ENCODE measurements around the gene LRRC4B.
"Not testable (repeated sequence)": the region's sequence is repeated elsewhere in the genome, so short reads cannot be mapped to it uniquely, and the experiment has no call there.

The LRRC4B gene

GRCh38 chr19:50485284-50485955, 82.8 kb downstream of the LRRC4B start:
- DNase-seq, result no peak

- no peak for DNase-seq
Measured at GRCh38 chr19:50482916-50483315, 85.3 kb downstream of the LRRC4B start.

GRCh38 chr19:50482271-50482855, 85.9 kb downstream of the LRRC4B start:
- no peak for DNase-seq

- no peak for DNase-seq
Measured at GRCh38 chr19:50481351-50482149, 86.7 kb downstream of the LRRC4B start.

DNA sequence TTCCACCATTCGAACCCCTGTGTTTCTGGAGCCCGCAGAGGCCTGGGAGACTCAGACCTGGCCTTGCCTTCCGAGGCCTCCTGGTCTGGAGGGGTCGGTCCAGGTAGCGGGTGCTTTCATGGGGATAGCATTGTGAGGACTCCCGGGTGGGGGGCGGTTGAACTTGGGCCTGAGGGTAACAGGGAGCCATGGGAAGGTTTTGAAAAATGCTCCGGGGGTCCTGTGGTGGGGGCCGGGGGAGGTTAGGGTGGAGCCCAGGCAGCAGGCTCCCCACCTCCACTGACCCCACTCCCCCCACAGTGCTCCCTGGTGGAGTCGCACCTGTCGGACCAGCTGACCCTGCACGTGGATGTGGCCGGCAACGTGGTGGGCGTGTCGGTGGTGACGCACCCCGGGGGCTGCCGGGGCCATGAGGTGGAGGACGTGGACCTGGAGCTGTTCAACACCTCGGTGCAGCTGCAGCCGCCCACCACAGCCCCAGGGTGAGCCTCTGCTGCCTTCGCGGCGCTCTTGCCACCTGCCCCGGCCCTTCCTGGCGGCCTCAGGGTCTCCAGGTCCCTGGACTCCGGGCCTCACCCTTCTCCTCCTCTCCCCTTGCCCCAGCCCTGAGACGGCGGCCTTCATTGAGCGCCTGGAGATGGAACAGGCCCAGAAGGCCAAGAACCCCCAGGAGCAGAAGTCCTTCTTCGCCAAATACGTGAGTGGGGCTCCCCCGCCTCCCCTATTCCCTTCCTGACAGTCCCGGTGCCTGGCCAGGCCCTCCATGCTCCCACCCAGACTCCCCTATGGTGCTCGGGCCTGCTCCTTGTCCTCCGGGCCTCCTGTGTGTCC, 87.7 kb downstream of the LRRC4B start:
- DNase-seq, result no peak

- no peak for DNase-seq
Measured at GRCh38 chr19:50479761-50480251, 88.4 kb downstream of the LRRC4B start.

DNA sequence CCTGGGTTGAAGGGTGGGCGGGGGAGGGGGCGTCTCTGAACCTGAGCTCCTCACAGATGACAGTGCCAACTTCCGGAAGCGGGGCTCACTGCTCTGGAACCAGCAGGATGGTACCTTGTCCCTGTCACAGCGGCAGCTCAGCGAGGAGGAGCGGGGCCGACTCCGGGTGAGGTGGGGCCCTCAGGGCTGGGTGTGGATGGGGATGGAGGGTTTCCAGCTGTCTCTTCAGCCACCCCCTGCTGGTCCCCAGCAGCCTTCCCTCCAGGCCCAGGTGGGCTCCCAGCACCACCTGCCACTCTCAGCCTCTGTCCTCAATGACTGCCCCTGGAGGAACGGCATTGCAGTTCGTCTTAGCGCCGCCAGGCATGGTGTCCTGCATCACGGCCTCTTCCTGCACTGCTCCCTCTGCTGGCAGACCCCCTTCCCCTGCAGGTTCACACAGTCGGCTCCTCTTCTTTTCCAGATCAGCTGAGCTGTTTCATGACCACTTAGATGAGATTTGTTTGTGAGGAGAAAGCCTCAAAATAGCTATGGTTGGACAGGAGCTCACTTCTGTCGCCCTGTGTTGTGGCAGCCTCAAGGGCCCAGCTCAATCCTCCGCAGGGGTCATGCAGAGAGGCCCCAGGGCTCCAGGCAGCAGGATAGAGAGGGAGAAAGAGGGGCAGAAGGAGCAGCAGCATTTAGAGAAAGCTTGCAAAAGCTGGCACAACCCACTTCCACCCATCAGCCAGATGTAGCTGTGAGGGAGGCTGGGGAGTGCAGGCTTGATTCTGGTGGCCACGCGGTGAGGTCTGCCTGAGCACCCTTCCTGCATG, 89.1 kb downstream of the LRRC4B start:
- peak in 1 of 4 experiments; percentile 11 for DNase-seq

- DNase-seq, result no peak
Measured at GRCh38 chr19:50477751-50478515, 90.3 kb downstream of the LRRC4B start.

- DNase-seq, result no peak
Measured at GRCh38 chr19:50476907-50477238, 91.4 kb downstream of the LRRC4B start.

- peak; percentile 69 to 89 (median 84) for DNase-seq
Measured at GRCh38 chr19:50476224-50476906, 91.9 kb downstream of the LRRC4B start, which contains the start of the genes EMC10 and GARIN5A. TSS of gene EMC10 (plus strand) at chr19:50476507. CDS start at chr19:50476545, 38 bp downstream. TSS of gene GARIN5A (minus strand) at chr19:50476848. CDS start at chr19:50476388, 460 bp downstream.

GRCh38 chr19:50475736-50476223, 92.5 kb downstream of the LRRC4B start:
- DNase-seq, result no peak

- no peak for DNase-seq
Measured at GRCh38 chr19:50475101-50475568, 93.1 kb downstream of the LRRC4B start.

- DNase-seq, result not testable (repeated sequence)
Measured at GRCh38 chr19:50473336-50473735, 94.9 kb downstream of the LRRC4B start.

DNA sequence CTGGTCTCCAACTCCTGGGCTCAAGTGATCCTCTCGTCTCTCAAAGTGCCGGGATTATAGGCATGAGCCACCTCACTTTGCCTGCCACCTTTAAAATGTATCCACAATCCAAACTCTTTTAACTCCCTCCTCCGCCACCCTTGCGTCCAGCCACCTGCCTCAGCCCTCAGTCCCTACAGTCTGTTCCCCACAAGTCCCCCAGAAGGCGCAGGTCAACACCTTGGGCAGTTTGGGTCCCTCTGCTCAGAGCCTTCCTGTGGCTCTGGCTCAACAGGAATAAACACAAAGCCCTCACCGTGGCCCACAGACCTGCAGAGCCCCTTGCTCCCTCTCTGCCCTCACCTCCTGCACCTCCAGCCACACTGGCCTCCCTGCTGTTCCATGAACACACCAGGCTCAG, 99.4 kb downstream of the LRRC4B start:
- DNase-seq, result no peak

DNA sequence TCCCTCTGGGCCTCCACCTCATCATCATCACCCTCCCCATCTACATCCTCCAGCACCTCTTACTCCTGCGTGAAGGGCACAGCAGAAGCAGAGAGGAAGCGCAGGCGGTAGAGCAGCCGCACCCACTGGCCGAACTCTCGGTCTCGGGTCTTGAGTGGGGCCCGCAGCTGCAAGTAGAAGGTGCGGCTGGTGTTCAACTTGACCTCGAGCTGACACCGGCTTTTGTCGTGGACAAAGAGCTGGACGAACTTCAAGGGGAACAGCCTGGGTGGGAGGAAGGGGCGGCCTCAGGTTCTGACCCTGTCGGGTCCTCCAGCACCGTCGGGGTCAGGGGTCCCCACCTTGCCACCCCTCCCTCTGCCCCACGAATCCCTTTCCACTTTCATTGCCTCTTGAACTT, 100.7 kb downstream of the LRRC4B start:
- no peak for DNase-seq
